Measurements from ENCODE around the gene PITPNC1. TPM values are rescaled to one million over a fixed set of nuclear protein-coding genes. Genes with fewer than 3 reads are reported as not detected.
"Not testable (repeated sequence)": the region's sequence is repeated elsewhere in the genome, so short reads cannot be mapped to it uniquely, and the experiment has no call there.

PITPNC1 gene
- total RNA-seq, 4 donors from 2014 or later, result 14.1 to 35.5 (median 31.8) TPM

DNA sequence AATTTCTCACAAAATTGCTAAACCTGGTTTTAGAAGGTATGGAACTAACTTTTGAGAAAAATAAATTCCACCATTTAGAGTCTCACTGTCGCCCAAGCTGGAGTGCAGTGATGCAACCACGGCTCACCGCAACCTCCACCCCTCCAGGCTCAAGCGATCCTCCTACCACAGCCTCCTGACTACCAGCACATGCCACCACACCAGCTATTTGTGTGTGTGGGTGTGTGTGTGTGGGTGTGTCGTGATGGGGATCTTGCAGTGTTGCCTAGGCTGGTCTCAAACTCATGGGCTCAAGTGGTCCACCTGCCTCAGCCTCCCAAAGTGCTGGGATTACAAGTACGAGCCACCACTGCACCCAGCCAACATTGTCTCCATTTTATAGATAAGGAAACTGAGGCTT is 269.4 kb downstream of the PITPNC1 start:
- TF ChIP-seq, protein P1, sequence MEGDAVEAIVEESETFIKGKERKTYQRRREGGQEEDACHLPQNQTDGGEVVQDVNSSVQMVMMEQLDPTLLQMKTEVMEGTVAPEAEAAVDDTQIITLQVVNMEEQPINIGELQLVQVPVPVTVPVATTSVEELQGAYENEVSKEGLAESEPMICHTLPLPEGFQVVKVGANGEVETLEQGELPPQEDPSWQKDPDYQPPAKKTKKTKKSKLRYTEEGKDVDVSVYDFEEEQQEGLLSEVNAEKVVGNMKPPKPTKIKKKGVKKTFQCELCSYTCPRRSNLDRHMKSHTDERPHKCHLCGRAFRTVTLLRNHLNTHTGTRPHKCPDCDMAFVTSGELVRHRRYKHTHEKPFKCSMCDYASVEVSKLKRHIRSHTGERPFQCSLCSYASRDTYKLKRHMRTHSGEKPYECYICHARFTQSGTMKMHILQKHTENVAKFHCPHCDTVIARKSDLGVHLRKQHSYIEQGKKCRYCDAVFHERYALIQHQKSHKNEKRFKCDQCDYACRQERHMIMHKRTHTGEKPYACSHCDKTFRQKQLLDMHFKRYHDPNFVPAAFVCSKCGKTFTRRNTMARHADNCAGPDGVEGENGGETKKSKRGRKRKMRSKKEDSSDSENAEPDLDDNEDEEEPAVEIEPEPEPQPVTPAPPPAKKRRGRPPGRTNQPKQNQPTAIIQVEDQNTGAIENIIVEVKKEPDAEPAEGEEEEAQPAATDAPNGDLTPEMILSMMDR (IDR thresholded peaks at IDR 0.05), result no peak
- TF ChIP-seq EP300 (IDR thresholded peaks at IDR 0.05), result no peak
- TF ChIP-seq POLR2AphosphoS5 (IDR thresholded peaks at IDR 0.05), result no peak
- no peak for TF ChIP-seq POLR2A (IDR thresholded peaks at IDR 0.05; ENCODE audit: low read depth)
- Histone ChIP-seq H3K4me1 (peaks cover 15 to 28% (median 23%) of the 10 kb centered on the region in 4 donors), H3K9me3 (no peaks in the 10 kb centered on the region), H3K4me3 (no peak overlapping the region), H3K27me3 (no peaks in the 10 kb centered on the region), H3K36me3 (peaks cover 0 to 5% (median 0%) of the 10 kb centered on the region in 4 donors), H3K27ac (replicated peaks in 1 of 4) (no peak overlapping the region)
- WGBS, result 98% methylated on average over 6 of the region's 6 CpGs
- intact Hi-C loops (cut with DNase I), result no loop called here
- DNase-seq (ENCODE audit: extremely low spot score), result no peak

DNA sequence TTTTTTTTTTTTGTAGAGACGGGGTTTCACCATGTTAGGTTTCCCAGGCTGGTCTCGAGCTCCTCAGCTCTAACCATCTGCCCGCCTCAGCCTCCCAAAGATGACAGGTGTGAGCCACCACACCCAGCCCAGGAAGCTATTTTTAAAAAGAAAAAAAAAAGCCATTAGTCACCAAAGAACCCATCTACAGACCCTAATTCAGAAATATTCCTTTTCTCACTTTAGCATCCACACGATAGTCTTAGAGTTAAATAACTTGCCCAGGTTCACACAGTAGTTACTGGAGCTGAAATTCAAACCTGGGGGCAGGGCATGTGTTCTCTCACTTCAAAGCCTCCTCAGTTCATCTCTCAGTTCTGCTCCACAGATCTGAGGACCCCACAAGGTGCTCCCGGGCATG is 270.4 kb downstream of the PITPNC1 start:
- TF ChIP-seq, protein P1 (IDR thresholded peaks at IDR 0.05), result no peak
- TF ChIP-seq POLR2AphosphoS5 (IDR thresholded peaks at IDR 0.05) (no peak), EP300 (IDR thresholded peaks at IDR 0.05) (no peak)
- intact Hi-C loops (cut with DNase I), result no loop called here
- WGBS, result 89% methylated on average over 5 of the region's 5 CpGs
- no peaks in the 10 kb centered on the region for H3K27me3 ChIP-seq
- no peak for DNase-seq (ENCODE audit: extremely low spot score)
- H3K27ac ChIP-seq (replicated peaks in 1 of 4), result peak overlapping the region in 1 of 4 donors; percentile 40
- no peak overlapping the region for H3K4me3 ChIP-seq
- peaks cover 15 to 39% (median 29%) of the 10 kb centered on the region in 4 donors for H3K4me1 ChIP-seq
- peaks cover 0 to 5% (median 1%) of the 10 kb centered on the region in 4 donors for H3K36me3 ChIP-seq
- H3K9me3 ChIP-seq, result no peaks in the 10 kb centered on the region

DNA sequence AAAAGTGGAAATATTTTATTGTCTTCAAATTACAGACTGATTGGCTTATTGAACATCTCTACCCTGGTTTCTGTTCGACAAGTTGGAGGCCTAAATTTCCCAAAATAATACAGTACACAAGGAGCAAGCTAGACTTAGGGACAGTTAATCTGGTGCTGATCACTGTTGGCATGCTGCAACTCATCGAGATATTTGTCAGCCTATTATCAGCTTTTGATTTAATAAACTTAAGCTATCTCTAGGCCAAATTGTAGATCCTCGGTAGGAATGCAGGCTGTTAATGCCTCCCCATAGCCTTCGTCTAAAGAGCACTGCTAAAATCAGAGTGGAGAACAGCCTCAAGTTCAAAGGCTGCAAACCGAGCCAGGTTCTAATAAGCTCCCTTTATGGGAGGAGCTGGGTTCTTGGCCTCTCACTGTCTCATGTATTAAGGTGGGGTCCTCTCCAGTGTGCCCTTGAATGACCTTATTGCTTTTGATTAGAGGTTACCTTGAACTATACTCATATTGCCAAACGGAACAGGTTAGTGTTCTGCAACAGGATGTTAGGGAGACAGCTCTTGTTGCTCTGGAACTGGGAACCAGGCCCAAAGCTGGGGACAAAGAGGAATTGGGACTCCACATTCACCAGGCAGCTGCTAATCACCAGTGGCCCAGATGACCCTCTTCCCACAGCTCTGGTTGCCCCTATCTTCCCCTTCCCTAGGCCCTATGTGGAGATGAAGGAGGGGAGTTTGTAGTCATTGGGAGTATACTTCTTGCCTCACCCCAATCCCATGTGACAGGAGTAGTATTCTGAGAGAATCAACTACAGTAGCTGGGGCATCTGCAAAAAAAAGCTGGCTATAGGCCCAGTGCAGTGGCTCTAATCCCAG is 271.2 kb downstream of the PITPNC1 start:
- H3K27me3 ChIP-seq, result no peaks in the 10 kb centered on the region
- H3K4me3 ChIP-seq, result no peak overlapping the region
- peaks cover 0 to 8% (median 2%) of the 10 kb centered on the region in 4 donors for H3K36me3 ChIP-seq
- TF ChIP-seq POLR2A (IDR thresholded peaks at IDR 0.05; ENCODE audit: low read depth), result no peak
- no peak for TF ChIP-seq POLR2AphosphoS5 (IDR thresholded peaks at IDR 0.05)
- no peak for TF ChIP-seq EP300 (IDR thresholded peaks at IDR 0.05)
- TF ChIP-seq, protein P1 (IDR thresholded peaks at IDR 0.05), result no peak
- WGBS, result 69% methylated on average over 6 of the region's 6 CpGs
- H3K4me1 ChIP-seq, result peaks cover 15 to 39% (median 29%) of the 10 kb centered on the region in 4 donors
- intact Hi-C loops (cut with DNase I), result no loop called here
- DNase-seq (ENCODE audit: extremely low spot score), result no peak
- no peaks in the 10 kb centered on the region for H3K9me3 ChIP-seq
- peak overlapping the region in 1 of 4 donors; percentile 40 for H3K27ac ChIP-seq (replicated peaks in 1 of 4)

DNA sequence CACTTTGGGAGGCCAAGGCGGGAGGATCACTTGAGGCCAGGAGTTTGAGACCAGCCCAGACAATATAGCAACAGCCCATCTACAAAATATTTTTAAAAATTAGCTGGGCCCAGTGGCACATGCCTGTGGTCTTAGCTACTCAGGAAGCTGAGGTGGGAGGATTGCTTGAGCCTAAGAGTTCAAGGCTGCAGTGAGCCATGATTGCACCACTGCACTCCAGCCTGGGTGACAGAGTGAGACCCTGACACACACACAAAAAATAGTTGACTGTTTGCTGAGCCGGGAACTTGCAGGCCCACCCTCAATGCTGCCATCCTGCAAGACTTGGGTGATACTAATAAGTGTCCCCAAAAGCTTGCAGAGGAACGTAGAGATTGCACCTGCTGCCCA is 271.8 kb downstream of the PITPNC1 start:
- H3K36me3 ChIP-seq; H3K27me3 ChIP-seq; H3K9me3 ChIP-seq; DNase-seq (ENCODE audit: extremely low spot score); intact Hi-C loops (cut with DNase I); H3K4me3 ChIP-seq: not testable (repeated sequence)
- peak overlapping the region in 1 of 4 donors; percentile 40 for H3K27ac ChIP-seq (replicated peaks in 1 of 4)
- WGBS, result 100% methylated on average over 2 of the region's 3 CpGs
- H3K4me1 ChIP-seq, result peaks cover 15 to 39% (median 29%) of the 10 kb centered on the region in 4 donors

DNA sequence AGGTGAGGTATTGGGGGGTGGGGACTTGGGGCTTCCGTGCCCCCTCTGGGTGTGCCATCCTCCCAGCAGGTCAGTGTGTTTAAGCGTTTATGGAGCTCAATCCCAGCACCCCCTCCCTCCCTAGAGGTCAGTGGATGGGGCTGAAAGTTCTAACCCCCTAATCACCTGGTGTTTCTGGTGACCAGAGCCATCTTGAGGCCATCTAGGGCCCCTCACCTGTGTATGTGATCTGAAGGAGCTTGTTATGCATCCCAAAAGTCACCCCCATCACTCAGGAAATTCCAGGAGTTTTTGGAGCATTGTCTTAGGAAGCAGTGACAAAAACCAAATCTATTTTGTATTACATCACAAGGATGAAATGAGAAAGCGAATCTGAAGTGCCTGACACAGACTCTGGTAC is 272.8 kb downstream of the PITPNC1 start:
- DNase-seq (ENCODE audit: extremely low spot score), result no peak
- intact Hi-C loops (cut with DNase I), result no loop called here
- no peak for TF ChIP-seq EP300 (IDR thresholded peaks at IDR 0.05)
- TF ChIP-seq POLR2AphosphoS5 (IDR thresholded peaks at IDR 0.05), result no peak
- TF ChIP-seq, protein P1 (IDR thresholded peaks at IDR 0.05), result no peak
- Histone ChIP-seq H3K36me3 (peaks cover 0 to 13% (median 2%) of the 10 kb centered on the region in 4 donors), H3K4me3 (no peak overlapping the region), H3K9me3 (no peaks in the 10 kb centered on the region), H3K4me1 (peaks cover 15 to 39% (median 29%) of the 10 kb centered on the region in 4 donors), H3K27me3 (no peaks in the 10 kb centered on the region), H3K27ac (replicated peaks in 1 of 4) (no peak overlapping the region)
- WGBS, result 97% methylated on average over 3 of the region's 3 CpGs

DNA sequence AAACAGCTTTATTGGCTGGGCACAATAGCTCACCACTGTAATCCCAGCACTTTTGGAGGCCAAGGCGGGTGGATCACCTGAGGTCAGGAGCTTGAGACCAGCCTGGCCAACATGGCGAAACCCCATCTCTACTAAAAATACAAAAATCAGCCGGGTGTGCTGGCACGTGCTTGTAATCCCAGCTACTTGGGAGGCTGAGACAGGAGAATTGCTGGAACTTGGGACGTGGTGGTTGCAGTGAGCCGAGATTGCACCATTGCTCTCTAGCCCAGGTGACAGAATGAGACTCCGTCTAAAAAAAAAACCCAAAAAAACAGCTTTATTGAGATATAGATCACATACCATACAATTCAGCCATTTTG is 274.1 kb downstream of the PITPNC1 start:
- DNase-seq (ENCODE audit: extremely low spot score); H3K27me3 ChIP-seq; H3K9me3 ChIP-seq; intact Hi-C loops (cut with DNase I); H3K4me3 ChIP-seq: not testable (repeated sequence)
- WGBS, result 77% methylated on average over 7 of the region's 7 CpGs
- H3K27ac ChIP-seq (replicated peaks in 1 of 4), result peak overlapping the region in 1 of 4 donors; percentile 14
- peaks cover 0 to 13% (median 2%) of the 10 kb centered on the region in 4 donors for H3K36me3 ChIP-seq
- peaks cover 15 to 39% (median 29%) of the 10 kb centered on the region in 4 donors for H3K4me1 ChIP-seq

Data from esophagus muscularis mucosa (tissue), 4 donors.